ENCODE measurements around the gene BNIP3. TPM values are rescaled to one million over a fixed set of nuclear protein-coding genes. Genes with fewer than 3 reads are reported as not detected.

BNIP3 gene
- total and polyA plus RNA-seq, 2 of the 13 experiments (the other 11 are each of a cell fraction or from before 2014, with no cell fraction given), result 73.7 to 223 TPM

GRCh38 chr10:131926253-131926652, 55.5 kb downstream of the BNIP3 start:
- TF ChIP-seq EZH2 (conservative IDR thresholded peaks at IDR 0.05; ENCODE audit: low read depth, low read length) (no peak), ZNF121 (CRISPR knock-in tag; IDR thresholded peaks at IDR 0.05) (peak; percentile 48; the same call in 1 of the 2 replicates)
- Histone ChIP-seq H2AFZ (ENCODE audit: low read length) (no peak overlapping the region), H3K27ac (ENCODE audit: extremely low read length, insufficient read depth, low read length) (no peak overlapping the region), H3K9ac (ENCODE audit: insufficient read depth, low read depth, low read length) (no peak overlapping the region), H3K4me3 (replicated peaks in 1 of 3; ENCODE audit: insufficient read depth in 1 of 3, low read depth in 2 of 3, low read length in 3 of 3) (no peak overlapping the region), H3K4me2 (ENCODE audit: low read depth, low read length) (no peak overlapping the region), H3K36me3 (replicated peaks in 1 of 2; ENCODE audit: control insufficient read depth in 1 of 2, insufficient read depth in 2 of 2, low read length in 2 of 2) (peaks cover 4 to 7% of the 10 kb centered on the region in 2 experiments; a peak in 2 of 5 replicates), H3K9me3 (ENCODE audit: low read length) (peaks cover 5% of the 10 kb centered on the region), H3K79me2 (ENCODE audit: insufficient read depth, low read length) (peaks cover 98% of the 10 kb centered on the region), H3K4me1 (ENCODE audit: insufficient read depth, low read length) (peaks cover 15% of the 10 kb centered on the region; the same call in 1 of the 2 replicates), H3K27me3 (ENCODE audit: control insufficient read depth in 1 of 2, insufficient read depth in 2 of 2, low read length in 2 of 2) (no peaks in the 10 kb centered on the region), H4K20me1 (ENCODE audit: insufficient read depth, low read length) (peaks cover 67% of the 10 kb centered on the region)
- ChIA-PET POLR2A (no interaction called here), CTCF (ENCODE audit: low intra/inter-chr PET ratio, low total read pairs) (no interaction called here)
- no TSS peak for BruUV-seq (replicated peaks)
- intact Hi-C loops (cut with micrococcal nuclease; ENCODE audit: unreplicated experiment), result no loop called here
- WGBS (ENCODE audit: low lambda C conversion rate), result 94% methylated on average over 10 of the region's 10 CpGs
- no peak for FAIRE-seq
- ATAC-seq, result no peak
- in situ Hi-C loops (cut with HindIII; ENCODE audit: extremely low pct_ligation_motif_present, low pct_unique_long_range_greater_than_20kb), result no loop called here
- DNase-seq (ENCODE audit: low spot score), result no peak

DNA sequence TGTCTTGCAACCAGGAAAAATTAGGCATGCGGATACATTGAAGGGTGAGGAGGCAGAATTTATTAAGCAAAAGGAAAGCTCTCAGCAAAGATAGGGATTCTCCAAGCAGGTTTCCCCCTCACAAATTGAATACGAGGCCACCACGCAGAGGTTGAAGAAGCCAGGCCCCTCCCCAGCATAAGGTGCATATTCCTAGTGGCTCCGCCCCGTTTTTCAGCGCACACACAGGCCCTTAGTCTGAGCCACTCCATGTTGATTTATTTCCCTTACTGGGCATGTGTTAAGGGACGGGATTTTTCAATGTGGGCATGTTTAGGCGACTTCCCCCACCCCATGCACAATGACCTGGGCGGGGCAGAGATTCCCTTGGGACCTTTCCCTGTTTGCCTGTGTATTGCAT, 56.0 kb downstream of the BNIP3 start:
- Histone ChIP-seq H3K36me3 (replicated peaks in 1 of 2; ENCODE audit: control insufficient read depth in 1 of 2, insufficient read depth in 2 of 2, low read length in 2 of 2) (peaks cover 4 to 7% of the 10 kb centered on the region in 2 experiments; a peak in 2 of 5 replicates), H3K27ac (ENCODE audit: extremely low read length, insufficient read depth, low read length) (no peak overlapping the region), H3K79me2 (ENCODE audit: insufficient read depth, low read length) (peaks cover 98% of the 10 kb centered on the region), H3K4me3 (replicated peaks in 1 of 3; ENCODE audit: insufficient read depth in 1 of 3, low read depth in 2 of 3, low read length in 3 of 3) (no peak overlapping the region), H3K9ac (ENCODE audit: insufficient read depth, low read depth, low read length) (no peak overlapping the region), H3K4me1 (ENCODE audit: insufficient read depth, low read length) (peaks cover 19% of the 10 kb centered on the region; the same call in 1 of the 2 replicates), H3K4me2 (ENCODE audit: low read depth, low read length) (no peak overlapping the region), H3K27me3 (ENCODE audit: control insufficient read depth in 1 of 2, insufficient read depth in 2 of 2, low read length in 2 of 2) (no peaks in the 10 kb centered on the region), H4K20me1 (ENCODE audit: insufficient read depth, low read length) (peaks cover 65% of the 10 kb centered on the region), H3K9me3 (ENCODE audit: low read length) (peaks cover 5% of the 10 kb centered on the region), H2AFZ (ENCODE audit: low read length) (no peak overlapping the region)
- no peak for ATAC-seq
- BruUV-seq (replicated peaks), result no TSS peak
- in situ Hi-C loops (cut with HindIII; ENCODE audit: extremely low pct_ligation_motif_present, low pct_unique_long_range_greater_than_20kb), result no loop called here
- CTCF ChIA-PET (ENCODE audit: low intra/inter-chr PET ratio, low total read pairs), result no interaction called here
- POLR2A ChIA-PET, result no interaction called here
- FAIRE-seq, result no peak
- DNase-seq (ENCODE audit: low spot score), result no peak
- intact Hi-C loops (cut with micrococcal nuclease; ENCODE audit: unreplicated experiment), result no loop called here
- 92% methylated on average over 9 of the region's 9 CpGs for WGBS (ENCODE audit: low lambda C conversion rate)
- TF ChIP-seq BRCA1 (CRISPR knock-in tag; IDR thresholded peaks at IDR 0.05) (no peak), GTF3A (CRISPR knock-in tag; conservative IDR thresholded peaks at IDR 0.05) (no peak), GZF1 (CRISPR knock-in tag; IDR thresholded peaks at IDR 0.05) (no peak), CENPX (CRISPR knock-in tag; IDR thresholded peaks at IDR 0.05) (no peak), STAT5B (CRISPR knock-in tag; IDR thresholded peaks at IDR 0.05) (no peak), TBL1XR1 (IDR thresholded peaks at IDR 0.05; ENCODE audit: borderline replicate concordance, low read length, partially characterized antibody) (no peak), ZNF512B (CRISPR knock-in tag; IDR thresholded peaks at IDR 0.05; ENCODE audit: borderline replicate concordance) (no peak), ZNF589 (CRISPR knock-in tag; conservative IDR thresholded peaks at IDR 0.05) (no peak), ZBTB34 (CRISPR knock-in tag; IDR thresholded peaks at IDR 0.05) (no peak), TCF7L2 (IDR thresholded peaks at IDR 0.05; ENCODE audit: low read depth, low read length) (no peak), MAFF (IDR thresholded peaks at IDR 0.05; ENCODE audit: low read depth, low read length) (no peak), NFYC (CRISPR knock-in tag; IDR thresholded peaks at IDR 0.05) (no peak), ZNF766 (CRISPR knock-in tag; IDR thresholded peaks at IDR 0.05; ENCODE audit: borderline replicate concordance) (no peak), ZKSCAN1 (IDR thresholded peaks at IDR 0.05; ENCODE audit: low read length) (no peak), SRY (CRISPR knock-in tag; IDR thresholded peaks at IDR 0.05) (no peak)

Measured in HepG2 (cell line).